Parathyroid adenoma (tissue), 2 donors: Measurements from ENCODE around the gene LAP3.

ENCODE experiments used
- H2AFZ ChIP-seq: fragments of 300-600 bp; sonication (generic); one replicate; pipeline ENCODE4 v1.7.0; 2017; ENCODE audit warnings: antibody characterized with exemption, mild to moderate bottlenecking
- H3K27ac ChIP-seq: fragments of 300-600 bp; sonication (generic); one replicate; pipeline ENCODE4 v1.7.0; 2017
- H3K27me3 ChIP-seq: fragments of 300-600 bp; sonication (generic); one replicate; pipeline ENCODE4 v1.7.0; 2017; ENCODE audit warnings: low read length; ENCODE audit not compliant: control insufficient read depth, insufficient read depth
- H3K36me3 ChIP-seq: fragments of 300-600 bp; sonication (generic); one replicate; pipeline ENCODE4 v1.7.0; 2017; ENCODE audit warnings: low read length; ENCODE audit not compliant: control insufficient read depth, insufficient read depth
- H3K4me1 ChIP-seq: fragments of 300-600 bp; sonication (generic); one replicate; pipeline ENCODE4 v1.7.0; 2017; ENCODE audit warnings: control low read depth
- H3K4me2 ChIP-seq: fragments of 300-600 bp; sonication (generic); one replicate; pipeline ENCODE4 v1.7.0; 2017; ENCODE audit warnings: low read length
- H3K4me3 ChIP-seq: fragments of 300-600 bp; sonication (generic); one replicate; pipeline ENCODE4 v1.7.0; 2017; ENCODE audit warnings: low read depth, low read length
- H3K79me2 ChIP-seq: fragments of 300-600 bp; sonication (generic); one replicate; pipeline ENCODE4 v1.7.0; 2017; ENCODE audit warnings: control low read depth
- H3K9ac ChIP-seq: fragments of 300-600 bp; sonication (generic); one replicate; pipeline ENCODE4 v1.7.0; 2017; ENCODE audit warnings: mild to moderate bottlenecking
- H3K9me3 ChIP-seq: fragments of 300-600 bp; sonication (generic); one replicate; pipeline ENCODE4 v1.7.0; 2017; ENCODE audit warnings: low read length; ENCODE audit not compliant: control insufficient read depth
- CTCF ChIP-seq: fragments of 300-600 bp; sonication (generic); IDR thresholded peaks from one replicate; pipeline ENCODE4 v1.7.0; 2017; ENCODE audit warnings: antibody characterized with exemption, mild to moderate bottlenecking
- donor health status: primary hyperparathyroidism.

Gene LAP3

GRCh38 chr4:17583276-17583675 lies 6.3 kb downstream of the LAP3 start:
- H3K4me2 ChIP-seq, result no peak overlapping the region
- H3K27ac ChIP-seq, result no peak overlapping the region
- H3K36me3 ChIP-seq, result no peaks in the 10 kb centered on the region
- H2AFZ ChIP-seq, result no peak overlapping the region
- peaks cover 3% of the 10 kb centered on the region for H3K4me1 ChIP-seq
- H3K27me3 ChIP-seq, result no peaks in the 10 kb centered on the region
- no peaks in the 10 kb centered on the region for H3K9me3 ChIP-seq
- H3K9ac ChIP-seq, result no peak overlapping the region
- no peaks in the 10 kb centered on the region for H3K79me2 ChIP-seq
- TF ChIP-seq CTCF, result no peak
- no peak overlapping the region for H3K4me3 ChIP-seq

GRCh38 chr4:17583941-17584340 lies 6.9 kb downstream of the LAP3 start:
- H3K4me2 ChIP-seq, result no peak overlapping the region
- peaks cover under 1% of the 10 kb centered on the region for H3K4me1 ChIP-seq
- H3K79me2 ChIP-seq, result no peaks in the 10 kb centered on the region
- no peak overlapping the region for H3K4me3 ChIP-seq
- H3K9me3 ChIP-seq, result no peaks in the 10 kb centered on the region
- no peak overlapping the region for H2AFZ ChIP-seq
- no peaks in the 10 kb centered on the region for H3K36me3 ChIP-seq
- no peak overlapping the region for H3K27ac ChIP-seq
- no peak overlapping the region for H3K9ac ChIP-seq
- no peaks in the 10 kb centered on the region for H3K27me3 ChIP-seq
- TF ChIP-seq CTCF, result no peak

GRCh38 chr4:17584521-17585213 lies 7.7 kb downstream of the LAP3 start:
- H3K4me3 ChIP-seq, result no peak overlapping the region
- H3K9me3 ChIP-seq, result no peaks in the 10 kb centered on the region
- no peaks in the 10 kb centered on the region for H3K36me3 ChIP-seq
- H3K27ac ChIP-seq, result no peak overlapping the region
- no peaks in the 10 kb centered on the region for H3K4me1 ChIP-seq
- H2AFZ ChIP-seq, result no peak overlapping the region
- no peak overlapping the region for H3K9ac ChIP-seq
- no peak overlapping the region for H3K4me2 ChIP-seq
- no peak for TF ChIP-seq CTCF
- no peaks in the 10 kb centered on the region for H3K79me2 ChIP-seq
- no peaks in the 10 kb centered on the region for H3K27me3 ChIP-seq

- H3K4me1 ChIP-seq, result no peaks in the 10 kb centered on the region
- H3K9me3 ChIP-seq, result no peaks in the 10 kb centered on the region
- H3K79me2 ChIP-seq, result no peaks in the 10 kb centered on the region
- no peak overlapping the region for H3K4me3 ChIP-seq
- H3K4me2 ChIP-seq, result no peak overlapping the region
- H3K27ac ChIP-seq, result no peak overlapping the region
- H2AFZ ChIP-seq, result no peak overlapping the region
- H3K36me3 ChIP-seq, result no peaks in the 10 kb centered on the region
- no peak overlapping the region for H3K9ac ChIP-seq
- H3K27me3 ChIP-seq, result no peaks in the 10 kb centered on the region
- TF ChIP-seq CTCF, result no peak
Measured at GRCh38 chr4:17587094-17587822, 10.3 kb downstream of the LAP3 start.
